Left ventricle myocardium inferior (tissue), 1 donor: ENCODE data around the gene OR10H4. TPM values are rescaled to one million over a fixed set of nuclear protein-coding genes. Genes with fewer than 3 reads are reported as not detected.
"Not testable (repeated sequence)": the region's sequence is repeated elsewhere in the genome, so short reads cannot be mapped to it uniquely, and the experiment has no call there.

ENCODE experiments used
- DNase-seq: peaks from one replicate; pipeline ENCODE4 v3.0.0-alpha.2; 2020
- H3K27ac ChIP-seq: fragments of 200-600 bp; replicated peaks from 2 replicates; pipeline ENCODE4 v1.8.0; 2021
- H3K27me3 ChIP-seq: fragments of 200-600 bp; 2 replicates; pipeline ENCODE4 v1.8.0; 2021; ENCODE audit warnings: low read depth
- H3K36me3 ChIP-seq: fragments of 200-600 bp; 2 replicates; pipeline ENCODE4 v1.8.0; 2021
- H3K4me1 ChIP-seq: fragments of 200-600 bp; 2 replicates; pipeline ENCODE4 v1.8.0; 2021
- H3K4me3 ChIP-seq: fragments of 200-600 bp; 2 replicates; pipeline ENCODE4 v1.8.0; 2021; ENCODE audit warnings: mild to moderate bottlenecking, moderate library complexity
- H3K9me3 ChIP-seq: fragments of 200-600 bp; replicated peaks from 2 replicates; pipeline ENCODE4 v1.8.0; 2021
- intact Hi-C: fragments of 100-400 bp; cut with micrococcal nuclease; formaldehyde crosslinking; loops from one replicate; pipeline ENCODE4 v1.11.0; 2022
- total RNA-seq: library from RNA; stranded (reverse); fragmentation: NEBNext Ultra II Directional; extraction: Animal tissue kit (Norgen Biotek cat#: 25700); gene quantifications from one replicate; pipeline ENCODE4 v1.2.1, GENCODE V29; 2021
- TF ChIP-seq, protein P1 (sequence below): fragments of 200-600 bp; IDR thresholded peaks from 2 replicates; pipeline ENCODE4 v1.8.0; 2021; ENCODE audit warnings: antibody characterized with exemption, mild to moderate bottlenecking, borderline replicate concordance
- donor health status: DM: no; HTN: yes; CAD: no; lungs with severe emphysema.

The OR10H4 gene
- total RNA-seq, 1 donor from 2014 or later, result not detected

DNA sequence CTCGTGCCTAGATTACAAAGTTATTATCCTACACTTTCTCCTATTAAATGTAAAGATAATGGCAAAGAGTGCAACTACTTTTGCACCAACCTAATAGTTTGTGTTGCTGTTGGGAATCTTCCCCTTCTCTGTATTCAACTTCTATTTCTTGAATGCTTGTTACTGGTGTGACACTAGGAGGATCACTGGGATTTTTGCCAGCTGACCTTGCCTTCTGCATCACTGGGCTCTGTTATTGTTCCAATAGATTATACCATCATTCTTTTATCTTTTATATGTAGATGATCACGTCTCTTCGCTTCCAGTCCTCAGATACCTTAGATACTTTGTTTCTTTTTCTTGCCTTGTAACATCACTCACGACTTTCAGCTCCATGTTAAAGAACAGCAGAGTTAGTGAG, 3.5 kb upstream of the OR10H4 start:
- TF ChIP-seq, protein P1, sequence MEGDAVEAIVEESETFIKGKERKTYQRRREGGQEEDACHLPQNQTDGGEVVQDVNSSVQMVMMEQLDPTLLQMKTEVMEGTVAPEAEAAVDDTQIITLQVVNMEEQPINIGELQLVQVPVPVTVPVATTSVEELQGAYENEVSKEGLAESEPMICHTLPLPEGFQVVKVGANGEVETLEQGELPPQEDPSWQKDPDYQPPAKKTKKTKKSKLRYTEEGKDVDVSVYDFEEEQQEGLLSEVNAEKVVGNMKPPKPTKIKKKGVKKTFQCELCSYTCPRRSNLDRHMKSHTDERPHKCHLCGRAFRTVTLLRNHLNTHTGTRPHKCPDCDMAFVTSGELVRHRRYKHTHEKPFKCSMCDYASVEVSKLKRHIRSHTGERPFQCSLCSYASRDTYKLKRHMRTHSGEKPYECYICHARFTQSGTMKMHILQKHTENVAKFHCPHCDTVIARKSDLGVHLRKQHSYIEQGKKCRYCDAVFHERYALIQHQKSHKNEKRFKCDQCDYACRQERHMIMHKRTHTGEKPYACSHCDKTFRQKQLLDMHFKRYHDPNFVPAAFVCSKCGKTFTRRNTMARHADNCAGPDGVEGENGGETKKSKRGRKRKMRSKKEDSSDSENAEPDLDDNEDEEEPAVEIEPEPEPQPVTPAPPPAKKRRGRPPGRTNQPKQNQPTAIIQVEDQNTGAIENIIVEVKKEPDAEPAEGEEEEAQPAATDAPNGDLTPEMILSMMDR, result no peak

DNA sequence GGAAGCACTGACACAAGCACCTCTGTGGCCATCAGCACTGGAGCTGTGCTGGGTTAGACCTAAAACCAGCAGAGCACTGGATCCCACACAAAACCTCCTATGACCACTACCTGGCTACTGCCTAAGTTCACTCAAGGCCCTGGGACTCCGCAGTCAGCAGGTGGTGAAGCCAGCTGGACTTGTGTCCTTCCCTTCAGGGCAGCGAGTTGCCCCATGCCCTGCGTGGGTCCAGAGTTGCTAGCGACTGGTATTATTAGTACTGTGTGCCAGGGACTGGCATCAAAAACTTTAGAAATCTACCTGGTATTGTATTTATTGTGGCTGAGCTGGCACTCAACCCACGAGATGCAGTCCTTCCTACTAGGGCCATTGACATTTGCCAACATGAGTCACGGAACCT, 6.0 kb downstream of the OR10H4 start:
- Histone ChIP-seq H3K4me3 (no peak overlapping the region), H3K36me3 (no peaks in the 10 kb centered on the region), H3K9me3 (no peaks in the 10 kb centered on the region), H3K4me1 (no peaks in the 10 kb centered on the region), H3K27ac (no peak overlapping the region), H3K27me3 (peaks cover 68% of the 10 kb centered on the region)
- intact Hi-C loops, result no loop called here
- TF ChIP-seq, protein P1, result no peak
- DNase-seq, result no peak

More for the DNA sequence above, 3.5 kb upstream of the OR10H4 start:
- H3K4me3 ChIP-seq, result no peak overlapping the region
- H3K9me3 ChIP-seq, result peaks cover 56% of the 10 kb centered on the region
- H3K36me3 ChIP-seq, result no peaks in the 10 kb centered on the region
- intact Hi-C loops, result no loop called here
- no peaks in the 10 kb centered on the region for H3K4me1 ChIP-seq
- no peak for DNase-seq
- H3K27ac ChIP-seq, result no peak overlapping the region
- H3K27me3 ChIP-seq, result peaks cover 28% of the 10 kb centered on the region

DNA sequence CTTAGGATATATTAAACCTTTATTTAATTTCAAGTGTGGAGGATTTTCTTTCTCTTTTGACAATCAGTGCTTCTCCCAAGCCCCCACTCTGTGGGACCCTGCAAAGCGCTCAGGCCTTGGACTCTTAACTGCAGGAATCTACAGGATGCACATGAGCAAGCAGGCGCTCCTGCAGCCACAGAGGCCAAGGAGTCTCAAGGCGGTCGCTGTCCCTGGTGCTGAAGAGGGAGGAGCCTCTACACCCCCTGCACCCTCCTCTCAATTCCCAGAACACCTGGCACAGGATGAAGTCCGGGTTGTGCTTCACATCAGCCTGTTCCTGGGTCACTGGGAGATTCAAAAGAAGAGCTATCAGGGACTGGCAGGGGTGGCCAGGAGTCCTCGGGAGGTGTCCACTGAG, 13.5 kb downstream of the OR10H4 start:
- H3K27ac ChIP-seq, result no peak overlapping the region
- no peak for DNase-seq
- intact Hi-C loops, result no loop called here
- H3K9me3 ChIP-seq, result peaks cover 6% of the 10 kb centered on the region
- H3K4me3 ChIP-seq, result no peak overlapping the region
- TF ChIP-seq, protein P1, result no peak
- H3K36me3 ChIP-seq, result no peaks in the 10 kb centered on the region
- peaks cover 83% of the 10 kb centered on the region for H3K27me3 ChIP-seq
- no peaks in the 10 kb centered on the region for H3K4me1 ChIP-seq

DNA sequence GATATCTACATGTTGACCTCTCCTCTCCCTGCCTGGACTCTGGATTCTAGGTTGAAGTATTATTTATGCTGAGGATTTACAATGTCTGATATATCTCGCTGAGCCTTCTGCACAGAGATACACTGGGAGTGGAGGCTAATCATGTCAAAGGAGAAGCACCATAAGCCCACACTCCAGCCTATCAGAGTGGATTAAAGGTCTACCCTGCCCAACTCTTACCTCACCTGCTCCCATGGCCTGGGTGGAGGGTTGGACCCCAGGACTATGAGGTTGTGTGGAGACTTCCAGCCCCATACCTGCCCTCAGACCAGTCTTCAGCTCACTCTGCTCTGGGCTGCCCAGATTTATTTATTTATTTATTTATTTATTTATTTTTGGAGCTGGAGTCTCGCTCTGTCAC, 15.4 kb downstream of the OR10H4 start:
- Histone ChIP-seq H3K27me3 (peaks cover 80% of the 10 kb centered on the region), H3K27ac (no peak overlapping the region), H3K36me3 (no peaks in the 10 kb centered on the region), H3K4me1 (no peaks in the 10 kb centered on the region), H3K9me3 (peaks cover 6% of the 10 kb centered on the region), H3K4me3 (no peak overlapping the region)
- DNase-seq, result no peak
- intact Hi-C loops, result no loop called here
- TF ChIP-seq, protein P1, result no peak

DNA sequence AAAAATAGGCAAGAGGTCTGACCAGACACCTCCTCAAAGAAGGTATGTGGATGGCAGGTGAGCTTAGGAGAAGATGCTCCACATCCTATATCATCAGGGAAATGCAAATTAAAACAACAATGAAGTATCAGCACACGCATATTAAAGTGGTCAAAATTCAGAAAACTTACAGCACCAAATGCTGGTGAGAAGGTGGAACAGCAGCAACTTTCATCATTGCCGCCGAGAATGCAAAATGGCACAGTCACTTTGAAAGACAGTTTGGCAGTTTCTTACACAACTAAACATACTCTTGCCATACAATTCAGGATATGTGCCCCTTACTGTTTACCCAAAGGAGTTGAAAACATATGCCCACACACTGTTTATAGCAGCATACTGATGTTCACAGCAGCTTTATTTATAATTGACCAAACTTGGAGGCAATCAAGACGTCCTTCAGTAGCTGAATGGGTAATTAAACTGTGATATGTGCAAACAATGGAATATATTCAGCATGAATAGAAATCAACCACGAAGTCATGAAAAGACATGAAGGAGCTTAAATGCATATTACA, 22.5 kb downstream of the OR10H4 start:
- Histone ChIP-seq H3K9me3 (no peaks in the 10 kb centered on the region), H3K27me3 (peaks cover 38% of the 10 kb centered on the region), H3K36me3 (no peaks in the 10 kb centered on the region), H3K4me3 (no peak overlapping the region), H3K27ac (no peak overlapping the region), H3K4me1 (no peaks in the 10 kb centered on the region)
- intact Hi-C loops, result no loop called here
- no peak for DNase-seq
- TF ChIP-seq, protein P1, result no peak

DNA sequence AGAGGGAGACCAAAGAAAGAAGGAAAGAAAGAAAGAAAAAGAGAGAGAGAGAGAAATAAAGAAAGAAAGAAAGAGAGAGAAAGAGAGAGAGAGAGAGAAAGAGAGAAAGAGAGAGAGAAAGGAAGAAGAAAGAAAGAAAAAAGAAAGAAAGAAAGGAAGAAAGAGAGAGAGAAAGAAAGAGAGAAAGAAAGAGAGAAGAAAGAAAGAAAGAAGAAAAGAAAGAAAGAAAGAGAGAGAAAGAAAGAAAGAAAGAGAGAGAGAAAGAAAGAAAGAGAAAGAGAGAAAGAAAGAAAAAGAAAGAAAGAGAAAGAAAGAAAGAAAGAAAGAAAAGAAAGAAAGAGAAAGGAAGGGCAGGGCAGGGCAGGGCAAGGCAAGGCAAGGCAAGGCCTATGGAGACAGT, 23.2 kb downstream of the OR10H4 start:
- DNase-seq, H3K36me3 ChIP-seq, intact Hi-C loops, H3K9me3 ChIP-seq, H3K4me3 ChIP-seq, H3K27ac ChIP-seq, H3K4me1 ChIP-seq: not testable (repeated sequence)
- H3K27me3 ChIP-seq, result peaks cover 35% of the 10 kb centered on the region
